Measurements from ENCODE around the gene ADGRB2.

DNA sequence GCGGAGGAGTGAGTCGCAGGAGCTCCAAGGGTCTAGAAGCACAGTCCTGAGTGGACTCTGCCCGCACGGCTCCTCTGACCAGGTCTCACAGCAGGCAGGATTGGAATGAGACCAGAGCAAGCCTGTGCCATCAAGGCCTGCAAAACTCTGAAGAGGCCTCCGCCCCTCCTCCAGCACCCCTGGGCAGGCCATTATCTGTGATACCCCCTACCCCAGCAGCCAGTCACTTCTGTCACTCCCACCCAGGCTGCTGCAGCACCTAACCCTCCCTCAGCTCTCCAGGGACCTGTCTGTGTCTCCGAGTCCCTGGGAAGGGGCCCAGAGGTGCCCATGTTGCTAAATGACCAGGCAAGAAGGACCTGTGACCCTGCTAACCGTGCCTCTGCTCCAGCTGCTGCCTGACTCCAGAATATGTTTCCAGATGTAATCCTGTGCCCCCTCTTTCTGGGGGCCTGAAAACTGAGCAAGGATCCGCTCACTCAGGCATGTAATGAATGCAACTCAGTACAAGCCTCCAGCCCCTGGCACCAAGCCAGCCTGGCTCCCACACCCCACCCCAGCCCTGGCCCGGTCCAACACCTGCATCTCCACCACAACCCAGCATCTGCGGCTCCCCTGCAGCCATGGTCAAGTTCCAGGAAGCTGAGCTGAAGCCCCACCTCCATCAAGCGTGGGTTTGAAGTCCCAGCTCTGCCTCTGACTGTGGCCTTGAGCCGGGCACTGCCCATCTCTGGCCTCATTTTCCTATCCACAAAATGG, 38.2 kb downstream of the ADGRB2 start:
- TF ChIP-seq YY1 (IDR thresholded peaks at IDR 0.05; ENCODE audit: insufficient read depth, insufficient read length) (no peak), ZNF274 (IDR thresholded peaks at IDR 0.05; ENCODE audit: low read depth, low read length) (no peak)
